ENCODE measurements around the gene ARSG. TPM values are rescaled to one million over a fixed set of nuclear protein-coding genes. Genes with fewer than 3 reads are reported as not detected.

ARSG gene
- total and polyA plus RNA-seq, 9 of the 15 experiments (the other 6 are each of a cell fraction or from before 2014, with no cell fraction given): 1.0 to 5.6 (median 1.8) TPM

GRCh38 chr17:68302066-68302564, 10.8 kb downstream of the ARSG start:
- Histone ChIP-seq H3K9me1 (ENCODE audit: control insufficient read depth, insufficient read depth, low read length) (no peaks in the 10 kb centered on the region), H2AFZ (ENCODE audit: low read depth, low read length) (no peak overlapping the region), H3K9me3 (replicated peaks; ENCODE audit: control insufficient read depth, insufficient read depth, low read depth, low read length) (no peaks in the 10 kb centered on the region), H3K9ac (ENCODE audit: insufficient read depth in 1 of 2, low read depth in 2 of 2, low read length in 2 of 2) (no peak overlapping the region), H3K4me2 (ENCODE audit: insufficient read depth, low read length) (no peak overlapping the region), H4K20me1 (replicated peaks; ENCODE audit: control insufficient read depth, insufficient read depth, low read length) (no peaks in the 10 kb centered on the region), H3K79me2 (ENCODE audit: control insufficient read depth, insufficient read depth, low read length) (no peaks in the 10 kb centered on the region), H3K27ac (ENCODE audit: extremely low read depth, low read depth, low read length) (no peak overlapping the region), H3K4me3 (no peak overlapping the region), H3K27me3 (ENCODE audit: control insufficient read depth in 2 of 2, insufficient read depth in 2 of 2, low read length in 2 of 2) (peaks cover 10 to 30% of the 10 kb centered on the region in 2 experiments), H3K4me1 (replicated peaks in 1 of 2; ENCODE audit: control insufficient read depth in 2 of 2, insufficient read depth in 2 of 2, low read length in 2 of 2) (no peaks in the 10 kb centered on the region), H3K36me3 (ENCODE audit: control insufficient read depth, insufficient read depth, low read length) (no peaks in the 10 kb centered on the region)
- intact Hi-C loops (cut with micrococcal nuclease): no loop called here
- in situ Hi-C loops (cut with MboI): no loop called here
- ChIA-PET POLR2A (interaction anchor here (0.5 to 1.4 kb wide), 3 partner anchors 10 to 36 kb away, joined by 3 to 7 read pairs (median 4); no protein-coding TSS in a partner anchor), CTCF (ENCODE audit: low intra/inter-chr PET ratio) (no interaction called here)
- BruUV-seq (replicated peaks): no TSS peak
- 3% methylated on average over 10 of the region's 10 CpGs for WGBS (ENCODE audit: insufficient coverage, low coverage, missing lambda C conversion rate)
- DNase-seq (ENCODE audit: extremely low read depth in 1 of 4, low spot score in 3 of 4): no peak
- FAIRE-seq: no peak
- no peak for ATAC-seq
- TF ChIP-seq LCOR (CRISPR knock-in tag; IDR thresholded peaks at IDR 0.05) (no peak), ZNF57 (CRISPR knock-in tag; IDR thresholded peaks at IDR 0.05) (no peak), ETV5 (CRISPR knock-in tag; IDR thresholded peaks at IDR 0.05; ENCODE audit: low read depth) (no peak), BDP1 (IDR thresholded peaks at IDR 0.05; ENCODE audit: insufficient read depth, insufficient read length) (no peak), ZNF3 (CRISPR knock-in tag; IDR thresholded peaks at IDR 0.05) (no peak), POLR2H (tag; IDR thresholded peaks at IDR 0.05; ENCODE audit: low read depth) (no peak), PATZ1 (CRISPR knock-in tag; IDR thresholded peaks at IDR 0.05; ENCODE audit: borderline replicate concordance) (no peak), ZSCAN29 (IDR thresholded peaks at IDR 0.05) (no peak), ZNF398 (CRISPR knock-in tag; IDR thresholded peaks at IDR 0.05) (no peak), ZNF79 (CRISPR knock-in tag; IDR thresholded peaks at IDR 0.05; ENCODE audit: low read depth) (no peak)
- TF ChIP-seq, protein P1, sequence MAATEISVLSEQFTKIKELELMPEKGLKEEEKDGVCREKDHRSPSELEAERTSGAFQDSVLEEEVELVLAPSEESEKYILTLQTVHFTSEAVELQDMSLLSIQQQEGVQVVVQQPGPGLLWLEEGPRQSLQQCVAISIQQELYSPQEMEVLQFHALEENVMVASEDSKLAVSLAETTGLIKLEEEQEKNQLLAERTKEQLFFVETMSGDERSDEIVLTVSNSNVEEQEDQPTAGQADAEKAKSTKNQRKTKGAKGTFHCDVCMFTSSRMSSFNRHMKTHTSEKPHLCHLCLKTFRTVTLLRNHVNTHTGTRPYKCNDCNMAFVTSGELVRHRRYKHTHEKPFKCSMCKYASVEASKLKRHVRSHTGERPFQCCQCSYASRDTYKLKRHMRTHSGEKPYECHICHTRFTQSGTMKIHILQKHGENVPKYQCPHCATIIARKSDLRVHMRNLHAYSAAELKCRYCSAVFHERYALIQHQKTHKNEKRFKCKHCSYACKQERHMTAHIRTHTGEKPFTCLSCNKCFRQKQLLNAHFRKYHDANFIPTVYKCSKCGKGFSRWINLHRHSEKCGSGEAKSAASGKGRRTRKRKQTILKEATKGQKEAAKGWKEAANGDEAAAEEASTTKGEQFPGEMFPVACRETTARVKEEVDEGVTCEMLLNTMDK (IDR thresholded peaks at IDR 0.05; ENCODE audit: borderline replicate concordance, insufficient read depth, low read depth, low read length, poor library complexity, severe bottlenecking): no peak
- TF ChIP-seq, protein P2, sequence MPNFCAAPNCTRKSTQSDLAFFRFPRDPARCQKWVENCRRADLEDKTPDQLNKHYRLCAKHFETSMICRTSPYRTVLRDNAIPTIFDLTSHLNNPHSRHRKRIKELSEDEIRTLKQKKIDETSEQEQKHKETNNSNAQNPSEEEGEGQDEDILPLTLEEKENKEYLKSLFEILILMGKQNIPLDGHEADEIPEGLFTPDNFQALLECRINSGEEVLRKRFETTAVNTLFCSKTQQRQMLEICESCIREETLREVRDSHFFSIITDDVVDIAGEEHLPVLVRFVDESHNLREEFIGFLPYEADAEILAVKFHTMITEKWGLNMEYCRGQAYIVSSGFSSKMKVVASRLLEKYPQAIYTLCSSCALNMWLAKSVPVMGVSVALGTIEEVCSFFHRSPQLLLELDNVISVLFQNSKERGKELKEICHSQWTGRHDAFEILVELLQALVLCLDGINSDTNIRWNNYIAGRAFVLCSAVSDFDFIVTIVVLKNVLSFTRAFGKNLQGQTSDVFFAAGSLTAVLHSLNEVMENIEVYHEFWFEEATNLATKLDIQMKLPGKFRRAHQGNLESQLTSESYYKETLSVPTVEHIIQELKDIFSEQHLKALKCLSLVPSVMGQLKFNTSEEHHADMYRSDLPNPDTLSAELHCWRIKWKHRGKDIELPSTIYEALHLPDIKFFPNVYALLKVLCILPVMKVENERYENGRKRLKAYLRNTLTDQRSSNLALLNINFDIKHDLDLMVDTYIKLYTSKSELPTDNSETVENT (CRISPR knock-in tag; IDR thresholded peaks at IDR 0.05): no peak
